ENCODE data around the gene ZSWIM4.

DNA sequence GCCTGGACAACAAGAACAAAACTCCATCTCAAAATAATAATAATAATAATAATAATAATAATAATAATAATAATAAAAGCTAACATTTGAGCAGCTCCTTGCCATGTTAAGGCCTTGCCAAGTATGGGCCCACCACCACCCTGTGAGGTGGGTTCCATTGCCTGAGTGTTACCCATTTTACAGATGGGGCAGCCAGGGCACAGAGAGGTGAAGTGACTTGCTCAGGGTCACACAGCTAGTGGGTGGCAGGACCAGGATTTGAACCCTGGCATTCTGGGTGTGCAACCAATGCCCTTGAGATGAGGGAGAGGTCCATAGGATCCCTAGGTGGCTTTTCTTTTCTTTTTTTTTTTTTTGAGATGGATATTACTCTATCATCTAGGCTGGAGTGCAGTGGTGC, 29.5 kb downstream of the ZSWIM4 start:
- TF ChIP-seq, protein P1, sequence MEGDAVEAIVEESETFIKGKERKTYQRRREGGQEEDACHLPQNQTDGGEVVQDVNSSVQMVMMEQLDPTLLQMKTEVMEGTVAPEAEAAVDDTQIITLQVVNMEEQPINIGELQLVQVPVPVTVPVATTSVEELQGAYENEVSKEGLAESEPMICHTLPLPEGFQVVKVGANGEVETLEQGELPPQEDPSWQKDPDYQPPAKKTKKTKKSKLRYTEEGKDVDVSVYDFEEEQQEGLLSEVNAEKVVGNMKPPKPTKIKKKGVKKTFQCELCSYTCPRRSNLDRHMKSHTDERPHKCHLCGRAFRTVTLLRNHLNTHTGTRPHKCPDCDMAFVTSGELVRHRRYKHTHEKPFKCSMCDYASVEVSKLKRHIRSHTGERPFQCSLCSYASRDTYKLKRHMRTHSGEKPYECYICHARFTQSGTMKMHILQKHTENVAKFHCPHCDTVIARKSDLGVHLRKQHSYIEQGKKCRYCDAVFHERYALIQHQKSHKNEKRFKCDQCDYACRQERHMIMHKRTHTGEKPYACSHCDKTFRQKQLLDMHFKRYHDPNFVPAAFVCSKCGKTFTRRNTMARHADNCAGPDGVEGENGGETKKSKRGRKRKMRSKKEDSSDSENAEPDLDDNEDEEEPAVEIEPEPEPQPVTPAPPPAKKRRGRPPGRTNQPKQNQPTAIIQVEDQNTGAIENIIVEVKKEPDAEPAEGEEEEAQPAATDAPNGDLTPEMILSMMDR (IDR thresholded peaks at IDR 0.05) = no peak
- TF ChIP-seq POLR2A (IDR thresholded peaks at IDR 0.05) = no peak
